RWPE1 (cell line): ENCODE results near the gene CPEB4.

Experiments used
- CTCF ChIA-PET: fragments of 350-600 bp; sonication (Branson Sonifier 250); formaldehyde crosslinking; extraction: SDS; loops from one replicate; lab custom pipeline; 2021; lab: Yijun Ruan, JAX
- POLR2A ChIA-PET: fragments of 400-600 bp; formaldehyde crosslinking; extraction: SDS; loops from one replicate; lab custom pipeline; 2020; ENCODE audit warnings: antibody characterized with exemption; ENCODE audit not compliant: low non-redundant PET; lab: Yijun Ruan, JAX
- DNase-seq: peaks from one replicate; pipeline ENCODE4 v3.0.0; 2012; ENCODE audit warnings: low spot score
- H3K27ac ChIP-seq: fragments of 450-650 bp; 2 replicates; pipeline ENCODE4 v1.5.1; 2017
- TF ChIP-seq, protein P1 (sequence below): fragments of 450-650 bp; conservative IDR thresholded peaks from 2 replicates; pipeline ENCODE4 v1.5.1; 2017; ENCODE audit warnings: low read depth, mild to moderate bottlenecking

Gene CPEB4

DNA sequence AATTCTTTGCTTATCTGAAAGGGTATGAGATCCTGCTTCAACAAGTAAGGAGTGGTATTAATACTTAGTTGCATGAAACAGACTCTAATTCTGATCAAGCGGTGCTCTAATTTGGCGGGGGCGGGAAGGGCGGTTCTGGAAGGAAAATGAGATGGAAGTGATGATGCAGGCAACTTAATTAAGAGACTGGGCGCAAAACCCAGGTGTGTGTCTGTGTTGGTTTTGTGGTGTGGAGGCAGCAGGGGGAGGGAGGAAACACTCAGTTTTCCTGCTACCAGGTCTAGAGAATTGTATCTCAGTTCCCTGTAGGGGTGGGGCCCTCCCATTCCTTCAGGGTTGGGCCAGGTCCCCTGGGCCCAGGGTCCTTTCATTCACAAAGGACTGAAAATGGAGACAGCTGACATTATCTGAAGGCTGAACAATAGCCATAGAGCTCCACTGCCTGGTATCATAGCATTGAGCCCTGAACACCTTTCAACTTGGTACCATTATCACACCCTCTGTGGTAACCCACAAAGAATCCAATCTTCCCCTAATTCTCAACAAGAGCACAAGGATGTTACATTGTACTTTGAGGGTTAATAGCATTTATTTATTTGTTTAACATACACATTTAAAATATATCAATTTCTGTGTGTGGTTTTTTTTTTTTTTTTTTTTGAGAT is 83.7 kb downstream of the CPEB4 start:
- no peak for DNase-seq
- H3K27ac ChIP-seq, result no peak overlapping the region
- CTCF ChIA-PET, result interaction anchor here (0.7 to 1.9 kb wide), 3 partner anchors 15 to 348 kb away, joined by 3 to 12 read pairs (median 11); no protein-coding TSS in a partner anchor
- TF ChIP-seq, protein P1, sequence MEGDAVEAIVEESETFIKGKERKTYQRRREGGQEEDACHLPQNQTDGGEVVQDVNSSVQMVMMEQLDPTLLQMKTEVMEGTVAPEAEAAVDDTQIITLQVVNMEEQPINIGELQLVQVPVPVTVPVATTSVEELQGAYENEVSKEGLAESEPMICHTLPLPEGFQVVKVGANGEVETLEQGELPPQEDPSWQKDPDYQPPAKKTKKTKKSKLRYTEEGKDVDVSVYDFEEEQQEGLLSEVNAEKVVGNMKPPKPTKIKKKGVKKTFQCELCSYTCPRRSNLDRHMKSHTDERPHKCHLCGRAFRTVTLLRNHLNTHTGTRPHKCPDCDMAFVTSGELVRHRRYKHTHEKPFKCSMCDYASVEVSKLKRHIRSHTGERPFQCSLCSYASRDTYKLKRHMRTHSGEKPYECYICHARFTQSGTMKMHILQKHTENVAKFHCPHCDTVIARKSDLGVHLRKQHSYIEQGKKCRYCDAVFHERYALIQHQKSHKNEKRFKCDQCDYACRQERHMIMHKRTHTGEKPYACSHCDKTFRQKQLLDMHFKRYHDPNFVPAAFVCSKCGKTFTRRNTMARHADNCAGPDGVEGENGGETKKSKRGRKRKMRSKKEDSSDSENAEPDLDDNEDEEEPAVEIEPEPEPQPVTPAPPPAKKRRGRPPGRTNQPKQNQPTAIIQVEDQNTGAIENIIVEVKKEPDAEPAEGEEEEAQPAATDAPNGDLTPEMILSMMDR, result no peak
- POLR2A ChIA-PET, result no interaction called here

DNA sequence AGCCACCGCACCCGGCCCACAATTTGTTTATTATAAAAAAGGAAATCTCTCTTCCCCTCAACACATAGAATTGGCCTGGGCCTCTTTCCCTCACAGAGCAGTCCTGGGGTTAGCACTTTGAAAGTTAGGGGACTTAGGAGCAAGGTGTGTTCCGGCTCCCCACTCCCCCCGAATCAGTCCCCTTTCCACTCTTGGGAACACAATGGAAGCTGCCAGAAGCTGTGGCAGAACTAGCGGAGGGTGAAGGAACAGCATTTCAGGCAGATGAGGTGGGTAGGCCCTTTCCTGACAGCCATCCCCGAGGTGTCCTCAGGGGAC is 84.4 kb downstream of the CPEB4 start:
- TF ChIP-seq, protein P1, result no peak
- DNase-seq, result no peak
- ChIA-PET POLR2A (no interaction called here), CTCF (interaction anchor here (0.6 to 3.5 kb wide), 26 partner anchors 9 to 1254 kb away, joined by 3 to 50 read pairs (median 4); partner anchors contain the start of gene BOD1)
- no peak overlapping the region for H3K27ac ChIP-seq

DNA sequence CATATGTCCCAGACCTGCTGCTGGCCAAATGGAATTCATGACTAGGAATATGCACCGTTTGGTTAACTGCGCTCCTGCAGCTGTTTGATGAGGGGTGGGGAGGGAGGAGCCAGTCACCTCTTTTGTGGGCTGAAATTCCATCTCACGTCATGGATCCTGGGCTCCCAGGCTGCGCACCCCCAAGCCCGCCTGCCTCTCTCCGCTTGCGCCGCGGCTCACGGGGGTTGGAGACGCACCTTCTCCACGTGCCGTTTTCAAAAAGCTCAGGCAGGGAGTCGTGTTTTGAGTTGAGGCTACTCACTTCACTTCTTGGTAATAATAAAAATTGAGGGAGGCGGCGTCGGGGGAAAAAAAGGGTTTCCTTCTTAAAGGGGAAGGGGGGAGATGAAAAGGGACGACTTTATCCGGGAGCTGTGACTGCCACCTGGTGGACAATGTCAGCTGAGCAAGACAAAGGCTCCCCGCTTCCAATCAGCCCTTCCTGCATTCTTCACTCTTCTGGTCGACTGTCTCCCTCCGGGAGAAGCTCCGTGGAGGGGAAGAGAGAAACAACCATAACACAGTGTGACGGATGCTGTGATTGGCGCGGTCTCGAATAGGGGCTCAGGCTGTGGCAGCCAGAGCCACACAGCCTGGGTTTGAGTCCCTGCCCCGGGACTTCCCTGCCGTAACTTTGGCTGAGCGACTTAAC is 84.9 kb downstream of the CPEB4 start:
- no peak overlapping the region for H3K27ac ChIP-seq
- POLR2A ChIA-PET, result no interaction called here
- TF ChIP-seq, protein P1, result peak; percentile 91
- CTCF ChIA-PET, result interaction anchor here (0.5 to 3.5 kb wide), 43 partner anchors 8 to 1253 kb away, joined by 3 to 50 read pairs (median 3); partner anchors contain the start of gene BOD1
- peak; percentile 90 for DNase-seq

DNA sequence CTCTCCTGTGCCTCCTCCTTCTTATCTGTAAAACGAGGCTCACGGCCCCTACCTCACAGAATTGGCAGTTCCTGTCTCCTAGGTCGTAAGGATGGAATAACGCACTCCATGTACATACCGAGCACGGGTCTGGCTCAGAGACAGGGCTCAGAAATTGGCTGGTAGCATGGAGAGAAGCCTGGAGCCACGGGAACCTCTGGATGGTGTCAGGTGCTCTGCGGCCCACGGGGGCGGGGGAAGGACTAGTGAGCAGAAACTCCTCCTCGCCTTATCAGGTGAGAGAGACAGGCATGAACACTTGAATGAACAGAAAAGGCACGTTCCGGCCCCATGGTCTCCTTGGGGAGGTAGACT is 85.4 kb downstream of the CPEB4 start:
- CTCF ChIA-PET, result interaction anchor here (0.5 to 3.5 kb wide), 35 partner anchors 8 to 984 kb away, joined by 3 to 50 read pairs (median 4); partner anchors contain the start of gene BOD1
- POLR2A ChIA-PET, result no interaction called here
- H3K27ac ChIP-seq, result no peak overlapping the region
- no peak for DNase-seq
- TF ChIP-seq, protein P1, result no peak

DNA sequence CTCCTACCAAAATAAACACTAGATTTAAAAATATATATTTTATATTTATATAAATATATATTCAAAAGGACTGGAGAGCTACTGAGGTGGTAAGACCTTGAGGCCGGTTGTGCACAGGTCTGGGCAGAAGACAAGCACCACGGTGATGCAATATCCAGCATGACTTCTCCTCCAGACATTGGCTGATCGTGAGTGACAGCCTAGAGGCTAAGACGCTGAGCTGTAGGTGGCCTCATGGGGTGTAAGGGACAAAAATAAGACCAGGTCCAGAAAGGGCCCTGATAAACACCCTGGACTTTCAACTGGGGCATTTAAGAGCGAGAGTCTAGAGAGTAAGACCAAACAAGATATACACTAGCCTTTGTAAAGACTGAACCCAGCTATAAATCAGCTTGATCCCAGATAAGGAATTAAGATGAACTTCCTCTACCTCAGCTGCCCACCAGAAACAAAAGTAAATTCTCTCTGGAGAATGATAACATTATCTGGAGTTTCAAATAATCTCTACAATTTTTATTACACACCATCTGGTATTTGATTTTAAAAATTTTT is 86.6 kb downstream of the CPEB4 start:
- TF ChIP-seq, protein P1, result no peak
- no peak for DNase-seq
- ChIA-PET POLR2A (interaction anchor here (0.6 kb wide), 1 partner anchor 62 kb away, joined by 3 read pairs; no protein-coding TSS in a partner anchor), CTCF (interaction anchor here (0.6 to 3.5 kb wide), 5 partner anchors 13 to 1566 kb away, joined by 3 to 50 read pairs (median 3); partner anchors contain the start of gene BOD1)
- H3K27ac ChIP-seq, result no peak overlapping the region

DNA sequence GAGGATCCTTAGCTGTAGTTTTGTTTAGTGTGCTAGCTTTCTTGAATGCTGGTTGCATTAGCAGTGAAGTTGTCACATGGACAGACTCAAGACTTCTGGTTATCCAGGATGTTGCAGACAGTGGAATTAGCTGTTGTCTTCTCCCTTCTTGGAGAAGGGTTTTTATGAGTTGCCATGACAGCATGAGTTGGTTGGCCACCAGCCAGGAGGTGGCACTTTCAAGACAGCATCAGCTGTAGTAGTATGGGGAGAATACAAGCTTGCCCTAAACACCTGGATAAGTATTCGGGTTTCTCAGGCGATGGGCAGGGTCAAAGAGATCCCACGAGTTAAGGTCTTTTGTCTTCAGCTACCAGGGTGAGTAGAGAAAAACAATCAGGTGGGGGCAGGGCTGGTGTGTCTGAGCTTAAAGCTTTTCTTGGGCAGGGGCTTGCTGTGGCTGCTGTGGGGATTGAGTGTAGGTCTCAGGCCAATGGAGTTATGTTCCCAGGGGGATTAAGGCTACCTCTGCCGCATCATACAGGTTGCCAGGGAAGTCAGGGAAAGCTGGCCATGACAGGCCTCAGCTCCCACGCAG is 93.1 kb downstream of the CPEB4 start:
- DNase-seq, result no peak
- no peak overlapping the region for H3K27ac ChIP-seq
- TF ChIP-seq, protein P1, result no peak
- CTCF ChIA-PET, result interaction anchor here (0.7 to 1.6 kb wide), 3 partner anchors 8 to 336 kb away, joined by 3 to 7 read pairs (median 6); no protein-coding TSS in a partner anchor
- POLR2A ChIA-PET, result no interaction called here
